Mesothelial cell of epicardium (in vitro differentiated cells): Measurements from ENCODE around the gene NPAT. TPM values are rescaled to one million over a fixed set of nuclear protein-coding genes. Genes with fewer than 3 reads are reported as not detected.

ENCODE experiments used
- DNase-seq, 2 experiments: peaks; one replicate each; pipeline ENCODE4 v3.0.0; 2021; ENCODE audit warnings: low spot score in 2 of 2; ENCODE audit not compliant: unreplicated experiment in 2 of 2
- H3K27ac Mint-ChIP-seq: 2 replicates; pipeline ENCODE4 v1.8.0; 2021; ENCODE audit warnings: mixed read lengths
- H3K27me3 Mint-ChIP-seq: 2 replicates; pipeline ENCODE4 v1.8.0; 2021; ENCODE audit warnings: low read depth, mixed read lengths
- H3K36me3 Mint-ChIP-seq: 2 replicates; pipeline ENCODE4 v1.8.0; 2021; ENCODE audit warnings: mixed read lengths
- H3K4me1 Mint-ChIP-seq: 2 replicates; pipeline ENCODE4 v1.8.0; 2021; ENCODE audit warnings: mixed read lengths
- H3K4me3 Mint-ChIP-seq: 2 replicates; pipeline ENCODE4 v1.8.0; 2021; ENCODE audit warnings: mild to moderate bottlenecking, moderate library complexity, mixed read lengths
- H3K9me3 Mint-ChIP-seq: 2 replicates; pipeline ENCODE4 v1.8.0; 2021; ENCODE audit warnings: mixed read lengths
- CTCF ChIP-seq: fragments of 200-600 bp; sonication (generic); IDR thresholded peaks from one replicate; pipeline ENCODE4 v1.5.0; 2021; ENCODE audit warnings: antibody characterized with exemption; ENCODE audit not compliant: unreplicated experiment
- total RNA-seq: library from RNA; stranded (reverse); gene quantifications from 3 replicates; pipeline ENCODE4 v1.2.1, GENCODE V29; 2021

The NPAT gene
- total RNA-seq, 1 donor from 2014 or later: 18.8 TPM

- Mint-ChIP-seq H3K4me3 (no peak overlapping the region), H3K36me3 (peaks cover 23% of the 10 kb centered on the region), H3K27me3 (no peaks in the 10 kb centered on the region), H3K27ac (no peak overlapping the region), H3K4me1 (no peaks in the 10 kb centered on the region), H3K9me3 (no peaks in the 10 kb centered on the region)
- no peak for TF ChIP-seq CTCF
- no peak for DNase-seq
Observed at GRCh38 chr11:108154591-108154990, 67.8 kb downstream of the NPAT start.

GRCh38 chr11:108148556-108148955 is 73.9 kb downstream of the NPAT start:
- DNase-seq: no peak
- H3K9me3 Mint-ChIP-seq: no peaks in the 10 kb centered on the region
- peaks cover 2% of the 10 kb centered on the region for H3K4me1 Mint-ChIP-seq
- H3K36me3 Mint-ChIP-seq: peaks cover 47% of the 10 kb centered on the region
- H3K4me3 Mint-ChIP-seq: no peak overlapping the region
- no peak for TF ChIP-seq CTCF
- H3K27me3 Mint-ChIP-seq: no peaks in the 10 kb centered on the region
- peak overlapping the region; percentile 74 for H3K27ac Mint-ChIP-seq

- TF ChIP-seq CTCF: no peak
- DNase-seq: no peak
- H3K4me3 Mint-ChIP-seq: no peak overlapping the region
- no peak overlapping the region for H3K27ac Mint-ChIP-seq
- H3K4me1 Mint-ChIP-seq: peaks cover 2% of the 10 kb centered on the region
- peaks cover 49% of the 10 kb centered on the region for H3K36me3 Mint-ChIP-seq
- H3K27me3 Mint-ChIP-seq: no peaks in the 10 kb centered on the region
- H3K9me3 Mint-ChIP-seq: no peaks in the 10 kb centered on the region
Observed at GRCh38 chr11:108147150-108147549, 75.3 kb downstream of the NPAT start.

GRCh38 chr11:108144615-108145014 is 77.8 kb downstream of the NPAT start:
- TF ChIP-seq CTCF: no peak
- DNase-seq: no peak
- Mint-ChIP-seq H3K4me1 (peaks cover 2% of the 10 kb centered on the region), H3K27ac (no peak overlapping the region), H3K9me3 (no peaks in the 10 kb centered on the region), H3K4me3 (no peak overlapping the region), H3K36me3 (peaks cover 40% of the 10 kb centered on the region), H3K27me3 (no peaks in the 10 kb centered on the region)

GRCh38 chr11:108142304-108142703 is 80.1 kb downstream of the NPAT start:
- Mint-ChIP-seq H3K36me3 (peaks cover 40% of the 10 kb centered on the region), H3K27ac (no peak overlapping the region)
- no peak for TF ChIP-seq CTCF

GRCh38 chr11:108137212-108137611 is 85.2 kb downstream of the NPAT start:
- Mint-ChIP-seq H3K27ac (no peak overlapping the region), H3K4me1 (no peaks in the 10 kb centered on the region), H3K27me3 (no peaks in the 10 kb centered on the region), H3K9me3 (no peaks in the 10 kb centered on the region), H3K36me3 (peaks cover 18% of the 10 kb centered on the region), H3K4me3 (no peak overlapping the region)
- DNase-seq: no peak
- TF ChIP-seq CTCF: no peak

More at GRCh38 chr11:108142304-108142703, 80.1 kb downstream of the NPAT start:
- no peaks in the 10 kb centered on the region for H3K27me3 Mint-ChIP-seq
- DNase-seq: no peak
- no peak overlapping the region for H3K4me3 Mint-ChIP-seq
- no peaks in the 10 kb centered on the region for H3K4me1 Mint-ChIP-seq
- H3K9me3 Mint-ChIP-seq: no peaks in the 10 kb centered on the region
